ENCODE measurements around the gene COLEC12.

Gene COLEC12

DNA sequence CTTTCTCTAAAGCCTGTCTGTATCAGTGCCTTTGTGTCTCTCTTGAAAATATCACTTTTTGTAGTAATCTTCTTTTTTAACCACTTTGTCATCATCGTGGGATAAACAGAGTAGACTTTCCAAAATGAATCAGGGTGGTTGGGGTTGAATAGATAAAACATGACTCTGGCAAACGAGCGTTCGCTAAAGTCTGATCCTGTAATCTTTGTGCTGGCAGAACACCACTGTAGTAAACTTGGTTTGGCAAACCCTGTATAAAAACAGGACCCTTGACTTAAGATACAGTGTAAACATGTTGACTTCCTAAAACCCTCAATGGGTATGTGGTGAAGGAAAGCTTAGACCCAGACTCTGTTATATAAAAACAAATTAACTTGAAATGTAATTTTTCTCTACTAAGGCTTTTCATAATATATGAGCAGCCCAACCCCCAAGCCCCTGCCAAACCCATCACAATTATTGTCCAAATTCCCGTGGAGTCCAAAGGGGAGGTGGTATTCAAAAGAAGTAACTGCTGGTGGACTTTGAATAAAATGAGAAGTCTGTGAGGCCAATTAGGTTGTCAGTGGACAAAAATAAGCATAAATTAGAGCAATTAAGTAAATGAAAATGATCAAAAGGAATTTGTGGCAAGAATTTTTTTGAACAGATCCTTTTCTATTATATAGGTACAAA lies 52.2 kb downstream of the COLEC12 start:
- in situ Hi-C loops (cut with MboI; ENCODE audit: low sequenced_read_pairs): no loop called here

DNA sequence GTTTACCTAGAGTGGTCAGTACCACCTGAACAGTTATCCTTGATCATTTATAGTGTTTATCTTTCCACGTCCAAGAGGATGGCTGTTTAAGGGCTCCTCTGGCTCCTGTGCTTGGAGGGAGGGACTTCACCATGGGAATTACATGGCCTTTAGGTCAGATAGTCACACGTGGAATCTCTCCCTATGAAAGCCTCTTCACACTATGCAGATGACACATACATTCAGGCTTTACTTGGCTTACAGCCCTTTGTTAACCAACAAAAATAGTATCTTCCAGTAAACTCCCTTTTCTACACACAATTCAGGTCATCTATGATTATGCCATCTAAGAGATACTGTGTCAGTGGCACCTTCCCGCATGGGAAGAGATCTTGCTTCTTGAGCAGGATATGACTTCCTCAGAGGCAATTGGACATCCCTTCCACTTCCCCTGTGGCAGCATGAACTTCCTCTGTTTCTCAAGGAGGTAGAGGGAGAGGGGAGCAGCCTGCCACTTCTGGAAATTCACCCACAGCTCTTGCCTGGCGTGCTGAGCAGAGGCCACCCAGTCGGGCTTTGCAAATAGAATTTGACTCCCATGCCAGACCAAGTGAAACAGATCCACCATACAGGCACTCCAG lies 53.5 kb downstream of the COLEC12 start:
- in situ Hi-C loops (cut with MboI; ENCODE audit: low sequenced_read_pairs): no loop called here

DNA sequence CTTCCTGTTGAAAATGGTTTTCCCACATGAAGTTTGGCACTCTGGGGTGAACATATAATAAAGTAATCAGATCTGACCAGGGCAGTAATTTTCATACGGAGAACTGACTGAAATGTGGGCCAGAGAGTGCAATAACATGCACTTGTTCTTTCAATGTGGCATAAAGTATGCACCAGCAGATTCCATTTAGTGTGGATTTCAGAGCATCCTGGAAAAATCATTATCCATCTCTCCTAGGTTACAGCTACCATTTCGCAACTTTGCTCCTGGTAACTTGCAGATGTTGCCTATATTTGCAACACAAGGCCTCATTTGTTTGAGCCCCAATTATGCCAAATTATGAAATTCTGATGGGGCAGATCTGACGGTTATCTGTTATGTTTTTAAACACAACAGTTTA lies 55.4 kb downstream of the COLEC12 start:
- in situ Hi-C loops (cut with MboI; ENCODE audit: low sequenced_read_pairs): no loop called here

DNA sequence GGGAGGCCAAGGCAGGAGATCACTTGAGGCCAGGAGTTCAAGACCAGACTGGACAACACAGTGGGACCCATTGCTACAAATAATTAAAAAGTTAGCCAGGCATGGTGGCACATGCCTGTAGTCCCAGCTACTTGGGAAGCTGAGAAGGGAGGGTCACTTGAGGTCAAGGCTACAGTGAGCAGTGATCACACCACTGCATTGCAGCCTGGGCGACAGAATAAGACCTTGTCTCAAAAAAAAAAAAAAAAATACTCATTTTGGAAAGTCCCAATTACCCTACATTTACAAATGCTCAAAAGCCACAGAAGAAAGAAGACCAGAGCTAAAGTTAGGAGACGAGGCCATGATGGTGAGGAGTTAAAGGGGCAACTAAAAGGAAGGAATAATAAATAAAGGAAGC lies 61.9 kb downstream of the COLEC12 start:
- in situ Hi-C loops (cut with MboI; ENCODE audit: low sequenced_read_pairs): no loop called here

DNA sequence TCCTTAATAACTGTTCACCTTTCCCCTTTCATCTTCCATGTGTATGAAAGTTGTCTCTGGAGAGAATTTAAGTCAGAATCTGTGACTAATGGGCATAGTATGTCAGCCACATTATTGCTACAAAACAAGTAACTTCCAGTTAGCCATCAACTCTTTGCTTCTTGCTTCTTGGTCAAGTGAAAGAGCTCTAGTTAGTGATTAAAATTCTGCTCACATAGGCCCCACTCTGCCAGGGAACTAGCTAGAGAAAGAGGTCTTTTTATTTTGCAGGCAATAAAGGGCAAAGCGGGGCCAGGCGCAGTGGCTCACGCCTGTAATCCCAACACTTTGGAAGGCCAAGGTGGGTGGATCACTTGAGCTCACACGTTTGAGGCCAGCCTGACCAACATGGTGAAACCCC lies 64.6 kb downstream of the COLEC12 start:
- in situ Hi-C loops (cut with MboI; ENCODE audit: low sequenced_read_pairs): no loop called here

DNA sequence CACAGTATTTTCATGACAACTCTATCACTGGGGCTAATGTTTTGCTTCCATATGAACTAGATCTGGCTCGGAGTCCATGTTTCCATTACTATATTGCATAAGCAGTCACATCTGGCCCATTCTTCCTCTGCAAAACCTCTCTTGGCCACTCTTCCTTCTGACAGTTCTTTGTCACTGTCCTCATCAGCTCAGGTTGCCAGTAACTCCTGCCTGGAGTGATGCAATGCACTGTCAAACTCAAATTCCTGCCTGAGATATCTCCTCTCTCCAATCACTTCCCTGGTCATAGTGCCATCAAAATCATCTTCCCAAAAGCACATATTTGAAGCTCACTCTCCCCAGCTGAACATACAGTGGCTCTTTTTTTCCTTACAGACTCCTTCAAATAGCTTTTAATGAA lies 66.1 kb downstream of the COLEC12 start:
- in situ Hi-C loops (cut with MboI; ENCODE audit: low sequenced_read_pairs): no loop called here

DNA sequence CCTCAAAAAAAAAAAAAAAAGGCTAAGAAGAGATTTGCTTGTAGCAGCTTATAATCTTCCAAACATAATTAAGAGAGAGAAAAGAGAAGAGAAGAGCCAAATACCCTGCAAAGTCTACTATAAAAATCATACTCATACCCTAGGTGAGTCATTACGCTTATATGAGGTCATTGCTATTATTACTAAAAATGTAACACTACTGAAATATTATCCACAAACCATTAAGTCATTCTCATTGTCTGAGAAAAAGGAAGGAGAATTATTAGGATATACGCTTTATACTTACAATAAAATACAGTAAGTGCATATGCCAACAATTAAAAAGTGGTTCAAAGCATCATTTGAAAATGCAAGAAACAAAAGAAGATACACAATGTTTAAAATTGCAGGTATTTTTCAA lies 66.5 kb downstream of the COLEC12 start:
- in situ Hi-C loops (cut with MboI; ENCODE audit: low sequenced_read_pairs): no loop called here

DNA sequence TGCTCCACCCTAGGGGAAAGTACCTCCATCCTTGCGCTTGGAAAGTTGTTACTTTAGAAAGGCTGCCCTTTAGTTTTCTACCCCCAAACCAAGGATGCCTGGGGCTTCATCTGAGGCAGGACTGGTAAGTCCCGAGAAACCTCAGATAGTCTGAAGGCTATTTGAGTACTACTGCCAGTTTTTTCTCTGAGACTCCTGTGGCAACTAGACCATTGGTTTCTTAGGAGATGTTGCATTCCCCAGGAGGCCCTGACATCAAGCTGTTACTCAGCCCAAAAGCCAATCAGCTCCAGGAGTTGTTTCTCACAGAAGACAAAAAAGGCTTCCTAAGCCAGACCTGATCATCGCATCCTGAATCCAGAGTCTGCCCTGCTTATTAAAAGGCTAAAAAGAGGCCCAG lies 67.2 kb downstream of the COLEC12 start:
- in situ Hi-C loops (cut with MboI; ENCODE audit: low sequenced_read_pairs): no loop called here

DNA sequence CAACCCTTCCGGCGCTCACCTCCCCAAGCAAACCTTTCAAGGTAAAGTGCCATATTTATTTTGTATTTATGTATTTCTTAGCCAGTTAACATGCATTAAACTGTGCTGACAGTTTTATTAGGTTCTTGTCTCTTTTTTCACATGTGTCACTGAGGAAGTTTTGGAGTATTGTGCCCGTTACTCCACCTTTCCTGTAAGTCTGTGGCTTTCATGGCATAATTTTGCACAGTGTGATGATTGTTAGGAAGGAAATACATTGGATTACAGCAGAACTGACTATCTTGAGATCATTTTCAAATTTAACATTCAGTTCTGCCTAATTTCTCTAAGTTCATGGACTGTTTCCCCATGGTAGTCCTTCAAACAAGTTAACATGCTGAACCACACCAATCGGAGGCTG lies 67.7 kb downstream of the COLEC12 start:
- in situ Hi-C loops (cut with MboI; ENCODE audit: low sequenced_read_pairs): no loop called here

DNA sequence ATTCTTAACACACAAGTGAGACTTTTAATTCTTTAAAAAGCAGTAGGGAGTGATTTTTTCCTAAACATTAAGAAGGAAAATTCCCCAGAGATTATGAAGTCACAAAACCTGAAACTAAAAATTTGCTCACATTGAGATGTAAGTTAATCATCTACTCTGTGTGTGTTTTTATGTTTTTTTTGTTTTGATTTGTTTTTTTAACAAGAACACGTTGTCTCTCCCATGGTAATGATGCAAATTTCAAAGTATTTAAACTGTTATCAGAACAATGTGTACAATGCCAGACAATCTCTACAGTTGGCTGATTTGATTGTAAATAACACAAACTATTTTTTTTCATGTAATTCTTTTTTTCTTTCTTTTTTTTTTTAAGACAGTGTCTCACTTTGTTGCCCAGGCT lies 71.5 kb downstream of the COLEC12 start:
- in situ Hi-C loops (cut with MboI; ENCODE audit: low sequenced_read_pairs): no loop called here

DNA sequence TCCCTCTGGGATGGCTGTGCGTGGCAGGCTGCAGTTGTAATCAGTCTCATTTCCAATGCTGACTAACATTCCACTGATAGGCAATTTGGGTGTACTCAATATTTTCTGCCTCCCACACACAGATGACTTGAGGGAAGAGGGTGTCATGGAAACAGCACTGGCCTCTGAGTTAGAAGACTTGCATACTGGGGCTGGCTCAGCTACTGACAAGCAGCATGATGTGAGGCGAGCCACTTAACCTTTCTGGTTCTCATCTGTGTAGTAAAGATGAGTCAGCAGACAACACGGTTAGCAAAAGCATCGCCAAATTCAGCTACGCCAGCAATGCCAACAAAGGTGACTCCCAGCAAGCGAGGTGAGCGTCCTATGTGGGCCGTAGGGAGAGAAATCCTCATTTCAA lies 73.5 kb downstream of the COLEC12 start:
- in situ Hi-C loops (cut with MboI; ENCODE audit: low sequenced_read_pairs): no loop called here

DNA sequence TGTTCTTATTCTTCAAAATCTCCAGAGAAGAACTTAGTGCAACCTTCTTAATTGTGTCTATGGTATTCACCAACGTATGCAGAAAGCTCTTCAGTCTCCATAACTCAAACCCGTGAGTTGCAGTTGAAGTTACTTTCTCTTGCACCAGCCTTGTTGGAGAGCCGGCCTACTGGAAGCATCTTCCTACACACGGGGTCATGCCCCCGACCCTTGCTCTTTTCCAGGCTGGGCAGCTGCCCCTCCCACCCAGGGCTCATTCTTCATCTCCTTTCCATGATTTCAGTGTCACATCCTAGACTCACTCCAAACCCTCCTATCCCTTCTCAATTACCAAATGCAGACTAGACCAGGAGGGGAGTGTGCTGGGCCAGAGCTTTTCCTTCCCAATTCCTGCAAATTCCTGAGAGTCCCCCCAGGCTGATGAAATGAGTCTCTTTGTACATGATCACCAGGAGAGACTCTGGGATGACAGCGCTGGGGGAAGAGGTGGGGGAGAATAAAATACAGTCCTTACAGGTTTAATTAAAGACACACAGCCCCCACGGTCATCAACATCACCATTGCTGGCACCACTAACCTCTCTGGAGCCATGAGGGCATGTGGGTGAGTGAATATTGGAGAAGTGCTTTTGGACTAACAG lies 75.3 kb downstream of the COLEC12 start:
- in situ Hi-C loops (cut with MboI; ENCODE audit: low sequenced_read_pairs): no loop called here

DNA sequence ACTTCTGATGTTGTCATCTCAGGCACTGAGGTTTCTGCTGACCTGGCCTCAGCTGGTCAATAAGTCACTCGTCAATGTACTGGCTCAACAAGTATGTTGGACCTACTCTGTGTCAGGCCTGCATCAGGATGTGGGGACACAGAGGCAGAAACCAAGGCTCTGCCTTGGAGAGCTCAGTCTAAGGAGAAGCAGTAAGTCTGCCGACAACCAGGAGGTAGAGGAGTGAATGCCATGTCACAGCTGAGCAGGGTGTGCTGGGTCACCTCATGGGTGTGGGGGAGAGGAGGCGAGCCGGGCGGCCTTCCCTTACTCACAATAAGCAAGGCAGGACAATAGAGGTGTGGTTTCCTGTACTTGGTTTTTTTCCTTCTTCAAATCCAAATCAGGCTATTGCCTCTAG lies 75.8 kb downstream of the COLEC12 start:
- in situ Hi-C loops (cut with MboI; ENCODE audit: low sequenced_read_pairs): no loop called here

DNA sequence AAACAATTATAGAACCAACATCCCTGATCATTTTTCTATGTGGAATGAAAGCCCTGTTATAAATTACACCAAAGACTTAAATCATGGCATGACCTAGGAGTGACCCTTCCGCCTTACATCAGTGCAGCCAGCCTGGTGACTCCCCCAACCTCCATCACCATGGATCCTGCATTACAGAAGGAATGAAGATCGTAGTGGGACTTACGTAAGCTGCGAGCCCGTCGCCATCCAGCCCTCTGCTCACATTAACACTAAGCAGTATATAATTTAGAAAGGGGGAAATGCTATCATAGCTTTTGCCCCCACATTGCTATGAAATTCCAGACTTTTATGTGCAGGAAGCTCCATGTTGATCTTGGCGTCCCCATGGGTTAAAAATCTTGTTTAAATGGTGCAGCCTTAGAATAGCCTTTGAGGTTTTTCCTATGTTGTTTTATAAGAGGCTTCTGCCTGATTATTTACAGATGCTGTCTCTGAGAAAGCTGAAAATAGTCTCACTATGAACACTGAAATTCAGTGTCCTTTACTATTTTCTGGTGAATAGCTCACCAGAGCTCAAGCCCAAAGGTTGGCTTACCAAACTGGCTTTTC lies 76.3 kb downstream of the COLEC12 start:
- in situ Hi-C loops (cut with MboI; ENCODE audit: low sequenced_read_pairs): no loop called here

DNA sequence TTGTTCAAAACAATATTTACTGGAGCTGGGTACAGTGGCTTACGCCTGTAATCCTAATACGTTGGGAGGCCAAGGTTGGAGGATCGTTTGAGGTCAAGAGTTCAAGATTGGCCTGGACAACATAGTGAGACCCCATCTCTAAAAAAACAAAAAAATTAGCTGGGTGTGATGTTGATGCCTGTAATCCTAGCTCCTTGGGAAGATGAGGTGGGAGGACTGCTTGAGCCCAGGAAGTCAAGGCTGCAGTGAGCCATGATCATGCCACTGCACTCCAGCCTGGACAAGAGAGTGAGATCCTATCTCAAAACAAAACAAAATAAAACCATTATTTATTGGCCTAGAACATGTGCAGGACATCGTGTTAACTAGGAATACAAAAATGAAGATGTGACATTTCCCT lies 77.5 kb downstream of the COLEC12 start:
- in situ Hi-C loops (cut with MboI; ENCODE audit: low sequenced_read_pairs): no loop called here

DNA sequence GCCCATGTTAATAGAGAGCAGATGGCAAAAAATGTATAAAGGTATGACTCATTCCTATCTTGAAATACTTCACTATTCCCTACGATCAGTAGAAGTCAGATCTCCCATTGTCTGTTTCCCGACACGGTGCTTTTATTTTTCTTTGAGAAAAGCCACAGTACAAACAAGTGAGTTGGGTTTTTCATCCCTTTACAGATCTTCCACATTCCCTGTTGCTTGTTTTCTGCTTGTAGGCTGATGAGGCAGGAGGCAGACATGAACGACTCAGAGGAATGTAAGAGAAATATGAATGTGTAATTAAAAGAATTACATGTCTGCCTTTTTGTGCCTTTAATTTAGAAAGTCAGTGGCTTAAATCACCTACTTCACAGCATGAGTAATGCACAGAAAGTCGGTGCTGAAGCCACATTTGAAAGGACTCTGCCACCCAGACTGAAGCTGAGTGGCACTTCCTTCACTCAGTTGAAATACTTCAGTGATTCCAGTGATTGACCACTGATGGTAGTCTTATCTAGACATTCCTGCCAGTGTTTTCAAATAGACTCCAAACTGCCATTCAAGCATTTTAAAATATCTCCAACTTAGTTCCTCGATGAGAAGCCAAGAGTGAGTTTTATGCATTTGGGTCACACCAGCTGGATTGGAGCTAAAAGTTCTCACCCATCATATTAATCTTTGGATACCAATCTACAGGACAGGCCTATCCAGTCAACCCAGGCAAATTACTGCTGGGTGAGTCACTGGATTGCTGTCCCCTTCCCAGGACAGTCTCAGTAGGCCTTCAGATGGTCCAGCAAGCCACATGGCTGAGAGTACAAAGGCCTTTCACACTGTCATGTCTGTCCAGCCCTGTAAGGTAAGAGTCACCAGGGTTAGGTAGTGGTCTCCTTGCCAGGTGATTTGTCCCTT lies 79.0 kb downstream of the COLEC12 start:
- in situ Hi-C loops (cut with MboI; ENCODE audit: low sequenced_read_pairs): no loop called here

DNA sequence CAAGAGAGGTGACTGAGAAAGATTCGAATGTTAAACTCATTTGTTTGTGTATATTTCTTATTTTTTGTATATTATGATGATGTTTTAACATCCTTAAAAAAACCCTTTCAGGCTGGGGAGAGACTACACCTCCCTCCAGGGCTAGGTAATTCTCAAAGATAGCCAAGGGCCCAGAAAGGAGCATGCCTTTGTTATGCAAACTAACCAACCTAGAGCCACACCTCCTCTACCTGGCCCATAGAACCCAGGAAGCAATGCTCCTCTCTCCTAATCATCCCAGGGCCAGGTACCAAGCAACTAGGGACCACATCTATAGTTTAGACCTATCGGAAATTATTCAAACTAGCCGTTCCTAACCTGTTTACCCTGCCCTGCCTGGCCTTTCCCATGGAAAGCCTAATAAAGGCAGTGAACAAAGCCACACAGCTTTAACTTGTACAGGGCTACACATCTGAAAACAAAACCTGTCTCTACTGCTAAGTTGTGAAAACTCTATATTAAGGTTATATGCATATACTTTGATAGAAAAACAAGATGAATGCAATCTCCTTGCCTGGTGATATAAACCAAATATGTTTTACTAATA lies 79.7 kb downstream of the COLEC12 start:
- in situ Hi-C loops (cut with MboI; ENCODE audit: low sequenced_read_pairs): no loop called here

DNA sequence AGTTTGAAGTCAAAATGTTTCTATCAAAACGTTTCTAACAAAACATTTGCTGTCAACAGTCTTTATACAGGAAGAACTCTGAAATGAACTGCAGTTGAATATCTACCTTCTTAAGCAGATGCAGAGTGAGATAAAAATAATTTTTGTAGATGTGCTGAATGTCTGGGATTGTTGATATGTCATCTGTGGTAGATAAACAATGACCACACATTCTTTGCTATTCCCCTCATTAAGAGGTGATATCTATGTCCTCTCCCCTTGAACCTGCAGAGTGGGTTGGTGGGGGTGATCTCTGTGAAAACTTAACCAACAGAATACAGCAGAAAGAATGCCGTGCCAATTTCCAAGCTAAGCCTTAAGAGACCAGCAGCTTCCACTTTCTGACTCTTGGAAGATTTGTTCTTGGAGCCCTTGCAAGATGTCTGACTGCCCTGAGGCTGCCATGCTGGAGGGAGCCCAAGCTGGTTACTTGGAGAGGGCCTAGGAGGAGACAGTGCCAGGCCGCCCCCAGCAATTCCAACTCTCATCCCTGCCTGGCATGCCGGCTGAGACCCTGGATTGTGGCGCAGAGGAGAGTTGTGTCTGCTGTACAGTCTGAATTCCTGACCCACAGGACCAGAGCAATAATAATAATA lies 80.8 kb downstream of the COLEC12 start:
- in situ Hi-C loops (cut with MboI; ENCODE audit: low sequenced_read_pairs): no loop called here

DNA sequence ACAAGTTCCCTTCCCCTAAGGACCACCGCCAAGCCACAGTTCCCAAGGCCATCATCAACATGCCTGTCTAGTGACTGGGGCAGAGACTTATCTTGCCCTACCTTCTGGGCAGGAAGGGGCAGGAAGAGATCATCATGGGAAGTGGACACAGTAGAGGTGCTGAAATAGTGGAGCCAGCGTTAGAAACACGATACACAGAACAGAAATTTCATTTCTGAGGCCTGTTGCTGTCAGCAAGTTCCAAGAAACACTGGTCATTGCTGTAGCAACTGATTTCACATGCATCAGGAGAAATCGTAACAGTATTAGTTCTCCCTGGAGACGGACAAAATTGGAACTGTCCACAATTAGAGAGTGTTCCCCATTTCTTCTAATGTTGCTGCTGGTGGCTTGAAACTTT lies 83.0 kb downstream of the COLEC12 start:
- in situ Hi-C loops (cut with MboI; ENCODE audit: low sequenced_read_pairs): no loop called here

DNA sequence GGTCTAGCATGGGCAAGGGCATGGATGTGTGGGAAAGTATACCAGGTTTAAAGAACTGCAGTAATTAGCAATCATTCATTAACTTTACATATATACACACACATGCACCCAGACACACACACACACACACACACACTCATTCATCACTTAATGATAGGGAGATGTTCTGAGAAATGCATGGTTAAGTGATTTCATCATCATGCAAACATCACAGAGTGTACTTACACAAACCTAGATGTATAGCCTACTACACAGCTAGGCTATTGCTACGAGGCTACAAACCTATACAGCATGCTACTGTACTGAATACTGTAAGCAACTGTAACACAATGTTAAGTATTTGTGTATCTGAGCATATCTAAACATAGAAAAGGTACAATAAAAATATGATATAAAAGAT lies 83.6 kb downstream of the COLEC12 start:
- in situ Hi-C loops (cut with MboI; ENCODE audit: low sequenced_read_pairs): no loop called here
